Lower lobe of right lung (tissue), 2 donors: Measurements from ENCODE around the gene TTC34. TPM values are rescaled to one million over a fixed set of nuclear protein-coding genes. Genes with fewer than 3 reads are reported as not detected.
A peak's percentile ranks its signal among the peaks of the same experiment; 100 is the strongest.

ENCODE experiments used
- ATAC-seq, 2 donors: fragments of 200-7000 bp; cut with Tn5 transposase; one replicate each; pipeline ENCODE4 v1.9.1; 2020 to 2022; ENCODE audit warnings: mild to moderate bottlenecking in 2 of 2, moderate library complexity in 2 of 2
- DNase-seq: peaks from one replicate; pipeline ENCODE4 v3.0.0-alpha.2; 2020
- H3K27ac ChIP-seq: fragments of 200-600 bp; one replicate; pipeline ENCODE4 v1.8.0; 2022
- H3K27me3 ChIP-seq: fragments of 200-600 bp; one replicate; pipeline ENCODE4 v1.8.0; 2022; ENCODE audit warnings: low read depth
- H3K36me3 ChIP-seq: fragments of 200-600 bp; one replicate; pipeline ENCODE4 v1.8.0; 2022; ENCODE audit warnings: mild to moderate bottlenecking
- H3K4me1 ChIP-seq: fragments of 200-600 bp; one replicate; pipeline ENCODE4 v1.8.0; 2022
- H3K4me3 ChIP-seq: fragments of 200-600 bp; one replicate; pipeline ENCODE4 v1.8.0; 2022; ENCODE audit warnings: mild to moderate bottlenecking
- H3K9me3 ChIP-seq: fragments of 200-600 bp; one replicate; pipeline ENCODE4 v1.8.0; 2022
- CTCF ChIP-seq: fragments of 200-600 bp; IDR thresholded peaks from one replicate; pipeline ENCODE4 v1.8.0; 2022; ENCODE audit warnings: antibody characterized with exemption, mild to moderate bottlenecking
- intact Hi-C: fragments of 100-400 bp; cut with DNase I; formaldehyde crosslinking; loops from one replicate; pipeline ENCODE4 v1.11.0; 2022
- total RNA-seq: library from RNA; stranded (reverse); fragmentation: NEBNext Ultra II Directional; extraction: Animal tissue kit (Norgen Biotek cat#: 25700); gene quantifications from one replicate; pipeline ENCODE4 v1.2.1, GENCODE V29; 2021
- donor health status: DM: no; HTN: yes; CAD: no; lungs with severe emphysema.

TTC34 gene
- total RNA-seq, 1 donor from 2014 or later = 2.6 TPM

GRCh38 chr1:2805801-2806430 is 4.4 kb upstream of the TTC34 start:
- ATAC-seq = no peak
- Histone ChIP-seq H3K27ac (no peak overlapping the region), H3K36me3 (no peaks in the 10 kb centered on the region), H3K4me3 (no peak overlapping the region), H3K9me3 (no peaks in the 10 kb centered on the region), H3K27me3 (peaks cover 54% of the 10 kb centered on the region), H3K4me1 (no peaks in the 10 kb centered on the region)
- peak; percentile 34 for DNase-seq
- intact Hi-C loops = no loop called here
- TF ChIP-seq CTCF = no peak

GRCh38 chr1:2804628-2805351 is 3.3 kb upstream of the TTC34 start:
- no peak overlapping the region for H3K27ac ChIP-seq
- intact Hi-C loops = no loop called here
- H3K4me3 ChIP-seq = no peak overlapping the region
- DNase-seq (peak; percentile 38), ATAC-seq (no peak)
- no peaks in the 10 kb centered on the region for H3K9me3 ChIP-seq
- TF ChIP-seq CTCF = no peak
- H3K27me3 ChIP-seq = peaks cover 62% of the 10 kb centered on the region
- no peaks in the 10 kb centered on the region for H3K36me3 ChIP-seq
- H3K4me1 ChIP-seq = no peaks in the 10 kb centered on the region

- Histone ChIP-seq H3K27ac (no peak overlapping the region), H3K9me3 (no peaks in the 10 kb centered on the region), H3K4me3 (no peak overlapping the region), H3K27me3 (peaks cover 59% of the 10 kb centered on the region), H3K4me1 (no peaks in the 10 kb centered on the region), H3K36me3 (no peaks in the 10 kb centered on the region)
- intact Hi-C loops = no loop called here
- ATAC-seq (no peak), DNase-seq (peak; percentile 42)
- TF ChIP-seq CTCF = no peak
Measured at GRCh38 chr1:2803931-2804627, 2.6 kb upstream of the TTC34 start.

GRCh38 chr1:2803086-2803930 is 1.8 kb upstream of the TTC34 start:
- H3K27ac ChIP-seq = no peak overlapping the region
- no peaks in the 10 kb centered on the region for H3K9me3 ChIP-seq
- H3K36me3 ChIP-seq = no peaks in the 10 kb centered on the region
- peaks cover 52% of the 10 kb centered on the region for H3K27me3 ChIP-seq
- no peaks in the 10 kb centered on the region for H3K4me1 ChIP-seq
- TF ChIP-seq CTCF = no peak
- intact Hi-C loops = no loop called here
- no peak overlapping the region for H3K4me3 ChIP-seq
- ATAC-seq = no peak
- peak; percentile 33 for DNase-seq

- no peaks in the 10 kb centered on the region for H3K4me1 ChIP-seq
- TF ChIP-seq CTCF = no peak
- DNase-seq = peak; percentile 36
- no peaks in the 10 kb centered on the region for H3K36me3 ChIP-seq
- no peak overlapping the region for H3K27ac ChIP-seq
- intact Hi-C loops = no loop called here
- ATAC-seq = no peak
- H3K4me3 ChIP-seq = no peak overlapping the region
- H3K27me3 ChIP-seq = peaks cover 52% of the 10 kb centered on the region
- H3K9me3 ChIP-seq = no peaks in the 10 kb centered on the region
Measured at GRCh38 chr1:2802421-2802961, 998 bp upstream of the TTC34 start.
